Measurements from ENCODE around the gene MROH7. TPM values are rescaled to one million over a fixed set of nuclear protein-coding genes. Genes with fewer than 3 reads are reported as not detected.

MROH7 gene
- 10 to 100 TPM; 15.9 to 20.4 TPM for total RNA-seq

DNA sequence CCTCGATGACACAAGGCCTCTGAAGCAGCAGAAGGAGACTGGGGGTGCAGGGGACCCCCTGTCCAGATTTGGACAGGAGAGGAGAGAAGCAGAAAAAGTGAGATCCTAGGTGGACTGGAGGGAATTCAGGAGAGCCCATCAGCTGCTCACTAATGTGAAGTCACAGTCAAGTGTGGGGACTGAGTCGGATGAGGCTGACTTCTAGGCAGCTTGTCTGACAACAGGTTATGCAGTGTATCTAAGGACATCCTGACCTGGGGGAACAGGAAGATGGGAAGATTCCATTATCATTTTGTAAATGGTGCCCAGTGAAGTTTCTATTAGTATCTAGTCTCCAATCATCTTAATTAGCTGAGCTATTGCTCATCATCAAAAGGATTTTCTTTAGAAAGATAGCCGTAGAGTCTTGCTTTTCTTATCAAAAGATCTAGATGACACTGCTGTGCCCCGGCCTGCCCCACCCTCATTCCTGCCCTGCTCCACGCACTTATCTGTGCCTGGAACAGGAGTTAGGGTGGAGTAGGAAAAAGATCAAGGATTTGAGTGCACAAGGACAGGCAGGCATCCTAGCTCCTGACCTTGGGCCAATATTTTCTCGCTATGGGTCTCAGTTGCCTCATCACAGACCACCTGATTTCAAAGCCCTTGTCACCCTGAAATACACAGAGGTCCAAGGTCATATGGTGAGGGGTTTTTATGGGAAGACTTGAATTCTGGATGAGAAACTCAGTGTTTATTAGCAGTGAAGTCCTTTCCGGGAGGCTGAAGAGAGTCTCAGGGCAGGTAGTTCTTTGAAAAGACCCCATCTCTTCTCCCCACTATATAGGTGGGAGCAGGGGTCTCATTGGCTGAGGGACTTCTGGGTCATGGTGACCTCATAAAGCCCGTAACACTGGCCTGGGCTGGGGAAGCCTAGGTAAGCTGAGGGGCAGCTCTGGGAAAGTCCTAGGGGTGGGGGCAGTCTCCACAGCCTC lies at the start of gene MROH7:
MROH7 (plus strand) TSS at position 924 of the 974 bp plus-strand sequence. CDS start 11,141 bp downstream, outside the sequence.
- TF ChIP-seq, protein P1, sequence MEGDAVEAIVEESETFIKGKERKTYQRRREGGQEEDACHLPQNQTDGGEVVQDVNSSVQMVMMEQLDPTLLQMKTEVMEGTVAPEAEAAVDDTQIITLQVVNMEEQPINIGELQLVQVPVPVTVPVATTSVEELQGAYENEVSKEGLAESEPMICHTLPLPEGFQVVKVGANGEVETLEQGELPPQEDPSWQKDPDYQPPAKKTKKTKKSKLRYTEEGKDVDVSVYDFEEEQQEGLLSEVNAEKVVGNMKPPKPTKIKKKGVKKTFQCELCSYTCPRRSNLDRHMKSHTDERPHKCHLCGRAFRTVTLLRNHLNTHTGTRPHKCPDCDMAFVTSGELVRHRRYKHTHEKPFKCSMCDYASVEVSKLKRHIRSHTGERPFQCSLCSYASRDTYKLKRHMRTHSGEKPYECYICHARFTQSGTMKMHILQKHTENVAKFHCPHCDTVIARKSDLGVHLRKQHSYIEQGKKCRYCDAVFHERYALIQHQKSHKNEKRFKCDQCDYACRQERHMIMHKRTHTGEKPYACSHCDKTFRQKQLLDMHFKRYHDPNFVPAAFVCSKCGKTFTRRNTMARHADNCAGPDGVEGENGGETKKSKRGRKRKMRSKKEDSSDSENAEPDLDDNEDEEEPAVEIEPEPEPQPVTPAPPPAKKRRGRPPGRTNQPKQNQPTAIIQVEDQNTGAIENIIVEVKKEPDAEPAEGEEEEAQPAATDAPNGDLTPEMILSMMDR (IDR thresholded peaks at IDR 0.05): no peak
- Histone ChIP-seq H3K27ac (no peak within 1 kb of the TSS), H3K4me1 (ENCODE audit: control insufficient read depth in 1 of 2, low read depth in 2 of 2) (peaks cover 7 to 9% of the 10 kb centered on the region in 2 donors), H3K27me3 (replicated peaks; ENCODE audit: insufficient read depth) (no peaks in the 10 kb centered on the region), H3K4me3 (no peak within 1 kb of the TSS), H3K36me3 (peaks cover 3% of the 10 kb centered on the region), H3K9me3 (peaks cover 9% of the 10 kb centered on the region)
- no peak for ATAC-seq (ENCODE audit: insufficient number of reproducible peaks, low FRiP score, low read depth)
- no peak for DNase-seq (ENCODE audit: low spot score)

- TF ChIP-seq, protein P1 (IDR thresholded peaks at IDR 0.05): no peak
- H3K4me1 ChIP-seq (ENCODE audit: control insufficient read depth in 1 of 2, low read depth in 2 of 2): no peaks in the 10 kb centered on the region
- no peak for DNase-seq (ENCODE audit: low spot score)
- H3K27me3 ChIP-seq (replicated peaks; ENCODE audit: insufficient read depth): no peaks in the 10 kb centered on the region
- H3K36me3 ChIP-seq: peaks cover 22% of the 10 kb centered on the region
- no peak for ATAC-seq (ENCODE audit: insufficient number of reproducible peaks, low FRiP score, low read depth)
- no peaks in the 10 kb centered on the region for H3K9me3 ChIP-seq
- H3K27ac ChIP-seq: no peak overlapping the region
- H3K4me3 ChIP-seq: no peak overlapping the region
Measured at GRCh38 chr1:54593571-54594160, 47.9 kb upstream of the MROH7 start.

DNA sequence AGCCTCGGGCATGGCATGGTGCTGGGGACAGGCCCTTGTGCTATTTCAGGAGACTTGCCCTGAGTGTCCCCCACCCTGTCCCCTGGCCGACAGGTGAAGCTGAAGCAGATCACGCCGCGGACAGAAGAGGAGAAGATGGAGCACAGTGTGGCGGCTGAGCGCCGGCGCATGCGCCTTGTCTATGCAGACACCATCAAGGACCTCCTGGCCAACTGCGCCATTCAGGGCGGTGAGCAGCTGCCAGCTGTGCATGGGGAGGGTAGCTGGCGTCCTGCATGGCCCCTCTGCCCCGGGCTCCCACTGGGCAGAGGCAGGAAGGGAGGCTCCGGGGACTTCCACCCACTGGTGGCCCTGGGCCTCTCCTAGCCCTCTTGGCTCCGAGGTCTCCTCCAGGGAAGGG lies 47.1 kb upstream of the MROH7 start:
- TF ChIP-seq, protein P1 (IDR thresholded peaks at IDR 0.05): no peak

GRCh38 chr1:54595956-54596498 lies 45.6 kb upstream of the MROH7 start:
- H3K4me1 ChIP-seq (ENCODE audit: control insufficient read depth in 1 of 2, low read depth in 2 of 2): no peaks in the 10 kb centered on the region
- TF ChIP-seq, protein P1 (IDR thresholded peaks at IDR 0.05): no peak
- no peaks in the 10 kb centered on the region for H3K9me3 ChIP-seq
- H3K27me3 ChIP-seq (replicated peaks; ENCODE audit: insufficient read depth): no peaks in the 10 kb centered on the region
- no peak overlapping the region for H3K27ac ChIP-seq
- no peak for DNase-seq (ENCODE audit: low spot score)
- ATAC-seq (ENCODE audit: insufficient number of reproducible peaks, low FRiP score, low read depth): no peak
- no peak overlapping the region for H3K4me3 ChIP-seq
- H3K36me3 ChIP-seq: peaks cover 25% of the 10 kb centered on the region

More for the DNA sequence above, 47.1 kb upstream of the MROH7 start:
- Histone ChIP-seq H3K4me1 (ENCODE audit: control insufficient read depth in 1 of 2, low read depth in 2 of 2) (no peaks in the 10 kb centered on the region), H3K36me3 (peaks cover 25% of the 10 kb centered on the region), H3K4me3 (no peak overlapping the region), H3K27ac (no peak overlapping the region), H3K9me3 (no peaks in the 10 kb centered on the region), H3K27me3 (replicated peaks; ENCODE audit: insufficient read depth) (no peaks in the 10 kb centered on the region)
- ATAC-seq (ENCODE audit: insufficient number of reproducible peaks, low FRiP score, low read depth): no peak
- no peak for DNase-seq (ENCODE audit: low spot score)

DNA sequence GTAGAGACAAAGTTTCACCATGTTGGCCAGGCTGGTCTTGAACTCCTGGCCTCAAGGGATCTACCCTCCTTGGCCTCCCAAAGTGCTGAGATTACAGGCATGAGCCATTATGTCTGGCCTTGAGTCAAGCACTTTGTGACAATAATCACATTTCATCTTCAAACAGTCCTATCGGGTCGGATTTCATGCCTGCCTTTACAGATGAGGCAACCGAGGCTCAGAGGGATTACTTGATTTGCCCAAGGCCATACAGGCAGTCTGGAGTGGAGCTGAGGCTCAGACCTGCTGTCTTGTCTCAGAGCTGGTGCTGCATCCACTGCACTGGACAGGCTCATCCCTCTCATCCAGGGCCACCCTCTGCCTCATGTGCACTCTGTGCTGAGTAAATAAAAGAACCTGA lies 44.8 kb upstream of the MROH7 start:
- H3K4me1 ChIP-seq (ENCODE audit: control insufficient read depth in 1 of 2, low read depth in 2 of 2): no peaks in the 10 kb centered on the region

More for the DNA sequence above, 44.8 kb upstream of the MROH7 start:
- TF ChIP-seq, protein P1 (IDR thresholded peaks at IDR 0.05): no peak
- H3K36me3 ChIP-seq: peaks cover 25% of the 10 kb centered on the region
- DNase-seq (ENCODE audit: low spot score): no peak
- no peaks in the 10 kb centered on the region for H3K27me3 ChIP-seq (replicated peaks; ENCODE audit: insufficient read depth)
- no peaks in the 10 kb centered on the region for H3K9me3 ChIP-seq
- H3K27ac ChIP-seq: no peak overlapping the region
- no peak for ATAC-seq (ENCODE audit: insufficient number of reproducible peaks, low FRiP score, low read depth)
- no peak overlapping the region for H3K4me3 ChIP-seq
